Stimulated activated CD8-positive, alpha-beta memory T cell treated with anti-CD3 and anti-CD28 coated beads, Interleukin-15, amount 100 ng/mL, for 24 hours (primary cell): ENCODE results near the gene USP50.
"Not testable (repeated sequence)": the region's sequence is repeated elsewhere in the genome, so short reads cannot be mapped to it uniquely, and the experiment has no call there.

Source experiments
- DNase-seq: peaks from one replicate; pipeline ENCODE4 v3.0.0-alpha.2; 2020; ENCODE audit warnings: low read depth

USP50 gene

GRCh38 chr15:50503144-50503543, 43.3 kb downstream of the USP50 start:
- DNase-seq = no peak

GRCh38 chr15:50501815-50502214, 44.7 kb downstream of the USP50 start:
- DNase-seq = no peak

- DNase-seq = no peak
Measured at GRCh38 chr15:50500352-50500751, 46.1 kb downstream of the USP50 start.

- DNase-seq = no peak
Measured at GRCh38 chr15:50496692-50497091, 49.8 kb downstream of the USP50 start.

DNA sequence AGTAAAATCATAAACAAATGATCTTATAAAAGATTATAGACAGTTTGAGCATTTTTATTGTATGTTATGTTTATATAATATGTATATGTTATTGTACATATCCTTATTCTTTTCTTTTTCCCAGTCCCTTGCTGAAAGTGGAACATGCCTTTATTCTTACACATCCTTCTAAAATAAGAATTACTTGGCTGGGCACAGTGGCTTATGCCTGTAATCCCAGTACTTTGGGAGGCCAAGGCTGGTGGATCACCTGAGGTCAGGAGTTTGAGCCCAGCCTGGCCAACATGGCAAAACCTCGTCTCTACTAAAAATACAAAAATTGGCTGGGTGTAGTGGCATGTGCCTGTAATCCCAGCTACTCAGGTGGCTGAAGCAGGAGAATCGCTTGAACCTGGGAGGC, 51.9 kb downstream of the USP50 start:
- not testable (repeated sequence) for DNase-seq

GRCh38 chr15:50493625-50494024, 52.8 kb downstream of the USP50 start:
- no peak for DNase-seq

DNA sequence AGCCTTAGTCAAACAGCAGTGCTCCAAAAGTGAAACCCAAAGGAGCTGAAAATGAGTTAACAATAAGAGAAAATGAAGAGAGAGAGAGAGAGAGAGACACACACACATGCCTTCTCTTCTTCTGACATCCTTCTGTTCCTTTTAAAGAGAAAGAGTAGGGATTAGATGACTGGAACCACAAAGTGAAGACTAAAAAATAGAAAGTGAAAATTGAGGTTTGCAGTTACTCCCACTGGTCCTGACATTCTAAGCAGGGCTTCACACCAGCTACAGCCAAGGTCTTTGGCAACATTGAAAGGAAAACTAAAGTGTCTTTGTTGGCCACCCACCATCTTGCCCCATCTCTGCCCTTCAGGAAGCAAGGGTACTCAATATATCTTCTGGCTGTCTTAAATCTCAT, 59.2 kb downstream of the USP50 start:
- no peak for DNase-seq

DNA sequence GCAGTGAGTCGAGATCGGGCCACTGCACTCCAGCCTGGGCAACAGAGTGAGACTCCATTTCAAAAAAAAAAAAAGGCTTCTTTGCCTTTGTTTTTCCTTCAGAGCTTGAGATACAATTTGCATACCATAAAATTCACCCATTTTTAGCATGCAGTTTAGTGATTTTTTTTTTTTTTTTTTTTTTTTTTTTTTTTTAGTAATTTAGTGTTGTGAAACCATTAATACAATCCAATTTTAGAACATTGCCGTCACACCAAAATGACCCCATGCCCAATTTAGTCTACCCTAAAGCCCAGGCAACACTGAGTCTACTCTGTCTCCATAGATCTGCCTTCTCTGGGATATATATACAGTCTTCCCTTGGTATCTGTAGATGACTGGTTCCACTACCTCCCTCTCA, 61.1 kb downstream of the USP50 start:
- DNase-seq = no peak

DNA sequence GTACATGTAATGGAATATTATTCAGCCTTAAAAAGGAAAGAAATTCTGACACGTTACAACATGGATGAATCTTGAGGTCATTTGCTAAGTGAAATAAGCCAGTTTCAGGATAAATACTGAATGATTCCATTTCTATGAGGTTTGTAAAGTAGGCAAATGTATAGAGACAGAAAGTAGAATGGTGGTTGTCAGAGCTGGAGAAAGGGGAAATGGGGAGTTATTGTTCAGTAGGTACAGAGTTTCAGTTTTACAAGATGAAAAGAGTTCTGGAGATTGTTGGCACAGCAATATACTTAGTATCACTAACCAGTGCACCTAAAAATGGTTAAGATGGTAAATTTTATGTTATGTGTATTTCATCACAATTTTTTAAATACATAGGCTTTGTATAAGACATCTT, 61.7 kb downstream of the USP50 start:
- DNase-seq = no peak

- no peak for DNase-seq
Measured at GRCh38 chr15:50476143-50476542, 70.3 kb downstream of the USP50 start.

- DNase-seq = no peak
Measured at GRCh38 chr15:50471072-50471471, 75.4 kb downstream of the USP50 start.

- no peak for DNase-seq
Measured at GRCh38 chr15:50463423-50464358, 82.8 kb downstream of the USP50 start.

GRCh38 chr15:50458348-50459112, 87.9 kb downstream of the USP50 start:
- no peak for DNase-seq

GRCh38 chr15:50452927-50453326, 93.5 kb downstream of the USP50 start:
- no peak for DNase-seq
